ENCODE results near the gene ZFAND4.
A peak's percentile ranks its signal among the peaks of the same experiment; 100 is the strongest.

ZFAND4 gene

GRCh38 chr10:45599021-45599603, 73.5 kb downstream of the ZFAND4 start:
- TF ChIP-seq SIN3A (IDR thresholded peaks at IDR 0.05; ENCODE audit: borderline replicate concordance, insufficient read depth, low read length) (no peak), TAF1 (IDR thresholded peaks at IDR 0.05; ENCODE audit: borderline replicate concordance, insufficient read depth, low read length) (no peak), POLR2AphosphoS5 (IDR thresholded peaks at IDR 0.05; ENCODE audit: low read depth, low read length) (no peak), REST (IDR thresholded peaks at IDR 0.05; ENCODE audit: insufficient read depth in 1 of 2, low read depth in 2 of 2, low read length in 2 of 2) (no peak), FOXP2 (optimal IDR thresholded peaks at IDR 0.05; ENCODE audit: borderline replicate concordance, extremely low read depth, extremely low read length, insufficient read depth) (no peak)

DNA sequence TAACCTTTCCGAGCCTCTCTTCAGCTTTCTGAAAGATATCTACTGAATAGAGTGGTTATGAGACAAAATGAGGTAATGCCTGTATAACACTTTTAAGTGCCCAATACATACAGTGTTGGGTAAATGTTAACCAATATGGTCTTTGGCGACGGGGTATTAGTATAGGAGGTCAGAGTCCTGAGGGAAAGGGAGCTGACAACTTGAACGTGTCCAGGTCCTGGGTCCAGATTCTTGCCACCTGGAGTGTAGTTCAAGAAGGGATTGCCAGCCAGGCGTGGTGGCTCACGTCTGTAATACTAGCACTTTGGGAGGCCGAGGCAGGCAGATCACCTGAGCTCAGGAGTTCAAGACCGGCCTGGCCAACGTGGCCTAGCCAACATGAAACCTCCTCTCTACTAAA, 76.0 kb downstream of the ZFAND4 start:
- TF ChIP-seq FOXP2 (optimal IDR thresholded peaks at IDR 0.05; ENCODE audit: borderline replicate concordance, extremely low read depth, extremely low read length, insufficient read depth): no peak
- no peak for TF ChIP-seq POLR2AphosphoS5 (IDR thresholded peaks at IDR 0.05; ENCODE audit: low read depth, low read length)
- TF ChIP-seq SIN3A (IDR thresholded peaks at IDR 0.05; ENCODE audit: borderline replicate concordance, insufficient read depth, low read length): no peak
- TF ChIP-seq REST (IDR thresholded peaks at IDR 0.05; ENCODE audit: insufficient read depth in 1 of 2, low read depth in 2 of 2, low read length in 2 of 2): no peak
- TF ChIP-seq TAF1 (IDR thresholded peaks at IDR 0.05; ENCODE audit: borderline replicate concordance, insufficient read depth, low read length): no peak

GRCh38 chr10:45594276-45595157, 78.1 kb downstream of the ZFAND4 start:
- TF ChIP-seq TAF1 (IDR thresholded peaks at IDR 0.05; ENCODE audit: borderline replicate concordance, insufficient read depth, low read length) (no peak), SIN3A (IDR thresholded peaks at IDR 0.05; ENCODE audit: borderline replicate concordance, insufficient read depth, low read length) (peak; percentile 98; the same call in 1 of the 2 replicates), FOXP2 (optimal IDR thresholded peaks at IDR 0.05; ENCODE audit: borderline replicate concordance, extremely low read depth, extremely low read length, insufficient read depth) (peak; percentile 100), POLR2AphosphoS5 (IDR thresholded peaks at IDR 0.05; ENCODE audit: low read depth, low read length) (no peak), REST (IDR thresholded peaks at IDR 0.05; ENCODE audit: insufficient read depth in 1 of 2, low read depth in 2 of 2, low read length in 2 of 2) (no peak)

- no peak for TF ChIP-seq REST (IDR thresholded peaks at IDR 0.05; ENCODE audit: insufficient read depth in 1 of 2, low read depth in 2 of 2, low read length in 2 of 2)
- TF ChIP-seq SIN3A (IDR thresholded peaks at IDR 0.05; ENCODE audit: borderline replicate concordance, insufficient read depth, low read length): no peak
- TF ChIP-seq FOXP2 (optimal IDR thresholded peaks at IDR 0.05; ENCODE audit: borderline replicate concordance, extremely low read depth, extremely low read length, insufficient read depth): no peak
- no peak for TF ChIP-seq TAF1 (IDR thresholded peaks at IDR 0.05; ENCODE audit: borderline replicate concordance, insufficient read depth, low read length)
- TF ChIP-seq POLR2AphosphoS5 (IDR thresholded peaks at IDR 0.05; ENCODE audit: low read depth, low read length): no peak
Measured at GRCh38 chr10:45593938-45594275, 78.7 kb downstream of the ZFAND4 start.

Data from PFSK-1 (cell line).